MM.1S (cell line): ENCODE results near the gene DNAI1.

Experiments
- CTCF ChIP-seq: fragments of 300-600 bp; sonication (generic); IDR thresholded peaks from 2 replicates; pipeline ENCODE4 v1.5.1; 2016; ENCODE audit warnings: antibody characterized with exemption, low read length, mixed read lengths
- EZH2 ChIP-seq: fragments of 300-600 bp; sonication (generic); optimal IDR thresholded peaks from 2 replicates; pipeline ENCODE3; 2017; ENCODE audit warnings: low read depth, mild to moderate bottlenecking, antibody characterized with exemption, low read length, mixed read lengths

- TF ChIP-seq CTCF (no peak), EZH2 (no peak)
Measured at GRCh38 chr9:34457266-34458012, 1.2 kb upstream of the DNAI1 start.
